H9 (cell line): ENCODE results near the gene MRPL39. TPM values are rescaled to one million over a fixed set of nuclear protein-coding genes. Genes with fewer than 3 reads are reported as not detected.
A peak's percentile ranks its signal among the peaks of the same experiment; 100 is the strongest.

Experiments
- DNase-seq: peaks from one replicate; pipeline ENCODE4 v3.0.0-alpha.2; 2017
- H2AFZ ChIP-seq: one replicate; pipeline ENCODE4 v1.6.1; 2013; ENCODE audit warnings: mild to moderate bottlenecking, low read length, control low read depth, moderate library complexity
- H2AK5ac ChIP-seq: 2 replicates; pipeline ENCODE4 v1.6.1; 2013; ENCODE audit warnings: low read length, control low read depth, mixed read lengths; ENCODE audit not compliant: insufficient read length
- H2BK120ac ChIP-seq: one replicate; pipeline ENCODE4 v1.6.1; 2013; ENCODE audit warnings: low read depth, mild to moderate bottlenecking, low read length, control low read depth, inconsistent platforms; ENCODE audit not compliant: poor library complexity, severe bottlenecking
- H2BK12ac ChIP-seq: 2 replicates; pipeline ENCODE4 v1.6.1; 2013; ENCODE audit warnings: low read length, control low read depth, mixed read lengths, low read depth; ENCODE audit not compliant: insufficient read length
- H2BK15ac ChIP-seq: 2 replicates; pipeline ENCODE4 v1.6.1; 2013; ENCODE audit warnings: low read depth, low read length, control low read depth
- H2BK20ac ChIP-seq: one replicate; pipeline ENCODE4 v1.6.1; 2013; ENCODE audit warnings: low read depth, mild to moderate bottlenecking, low read length, control low read depth, inconsistent platforms; ENCODE audit not compliant: poor library complexity, severe bottlenecking
- H2BK5ac ChIP-seq: 2 replicates; pipeline ENCODE4 v1.6.1; 2013; ENCODE audit warnings: low read length, control low read depth, mixed read lengths; ENCODE audit not compliant: insufficient read length
- H3K14ac ChIP-seq: 2 replicates; pipeline ENCODE4 v1.6.1; 2013; ENCODE audit warnings: low read length, control low read depth; ENCODE audit not compliant: insufficient read depth
- H3K18ac ChIP-seq: 2 replicates; pipeline ENCODE4 v1.6.1; 2013; ENCODE audit warnings: low read depth, mild to moderate bottlenecking, mixed read lengths, low read length, control low read depth; ENCODE audit not compliant: insufficient read length
- H3K23ac ChIP-seq: 2 replicates; pipeline ENCODE4 v1.6.1; 2013; ENCODE audit warnings: low read length, control low read depth, mixed read lengths, low read depth; ENCODE audit not compliant: insufficient read length
- H3K23me2 ChIP-seq: 2 replicates; pipeline ENCODE4 v1.6.1; 2013; ENCODE audit warnings: low read depth, mild to moderate bottlenecking, mixed read lengths, low read length, control low read depth; ENCODE audit not compliant: insufficient read length, poor library complexity, severe bottlenecking
- H3K27ac ChIP-seq: 2 replicates; pipeline ENCODE4 v1.5.1; 2013; ENCODE audit warnings: low read length, control low read depth, mixed read lengths, low read depth; ENCODE audit not compliant: insufficient read length
- H3K27me3 ChIP-seq: 2 replicates; pipeline ENCODE4 v1.6.1; 2013; ENCODE audit warnings: low read length, control low read depth, inconsistent platforms; ENCODE audit not compliant: insufficient read depth
- H3K4ac ChIP-seq: 2 replicates; pipeline ENCODE4 v1.6.1; 2013; ENCODE audit warnings: low read depth, mild to moderate bottlenecking, control low read depth, inconsistent platforms, low read length, moderate library complexity
- H3K4me1 ChIP-seq: 2 replicates; pipeline ENCODE4 v1.6.1; 2013; ENCODE audit warnings: low read length, control low read depth, inconsistent platforms; ENCODE audit not compliant: insufficient read depth
- H3K4me2 ChIP-seq: 2 replicates; pipeline ENCODE4 v1.6.1; 2013; ENCODE audit warnings: low read length, control low read depth, mixed read lengths; ENCODE audit not compliant: insufficient read length, insufficient read depth
- H3K56ac ChIP-seq: 2 replicates; pipeline ENCODE4 v1.6.1; 2013; ENCODE audit warnings: low read depth, mild to moderate bottlenecking, mixed read lengths, low read length, control low read depth; ENCODE audit not compliant: insufficient read length
- H3K79me1 ChIP-seq: 2 replicates; pipeline ENCODE4 v1.6.1; 2013; ENCODE audit warnings: low read depth, mild to moderate bottlenecking, moderate library complexity, low read length, control low read depth, inconsistent platforms; ENCODE audit not compliant: insufficient read depth, poor library complexity, severe bottlenecking
- H3K79me2 ChIP-seq: 2 replicates; pipeline ENCODE4 v1.6.1; 2013; ENCODE audit warnings: low read length, control low read depth, inconsistent platforms; ENCODE audit not compliant: insufficient read depth
- H3K9ac ChIP-seq: 2 replicates; pipeline ENCODE4 v1.6.1; 2013; ENCODE audit warnings: low read length, control low read depth, mixed read lengths; ENCODE audit not compliant: insufficient read length; ENCODE audit errors: extremely low read depth
- H3K9me3 ChIP-seq: one replicate; pipeline ENCODE4 v1.6.1; 2013; ENCODE audit warnings: low read depth, low read length, inconsistent platforms; ENCODE audit not compliant: control insufficient read depth
- H3T11ph ChIP-seq: one replicate; pipeline ENCODE4 v1.6.1; 2013; ENCODE audit warnings: mild to moderate bottlenecking, low read length, control low read depth, inconsistent platforms
- H4K20me1 ChIP-seq: one replicate; pipeline ENCODE4 v1.6.1; 2013; ENCODE audit not compliant: control insufficient read depth, insufficient read length, insufficient read depth
- H4K5ac ChIP-seq: 2 replicates; pipeline ENCODE4 v1.6.1; 2013; ENCODE audit warnings: low read depth, mild to moderate bottlenecking, mixed read lengths, low read length, control low read depth; ENCODE audit not compliant: insufficient read length
- H4K8ac ChIP-seq: replicated peaks from 2 replicates; pipeline ENCODE4 v1.6.1; 2013; ENCODE audit warnings: low read length, control low read depth, mixed read lengths, low read depth; ENCODE audit not compliant: insufficient read length
- H4K91ac ChIP-seq: 2 replicates; pipeline ENCODE4 v1.6.1; 2013; ENCODE audit warnings: low read depth, mild to moderate bottlenecking, moderate library complexity, mixed read lengths, low read length, control low read depth; ENCODE audit not compliant: insufficient read length
- H3K27ac Mint-ChIP-seq, 3 experiments: 2 replicates in 2 of 3; 3 replicates in 1 of 3; pipeline ENCODE4 v1.8.0; 2020 to 2021; ENCODE audit warnings: mixed read lengths in 3 of 3, mild to moderate bottlenecking in 1 of 3, moderate library complexity in 1 of 3
- H3K27me3 Mint-ChIP-seq: 2 replicates; pipeline ENCODE4 v1.8.0; 2021; ENCODE audit warnings: low read depth, mild to moderate bottlenecking, moderate library complexity, mixed read lengths
- H3K36me3 Mint-ChIP-seq, 3 experiments: 2 replicates in 2 of 3; 3 replicates in 1 of 3; pipeline ENCODE4 v1.8.0; 2020 to 2021; ENCODE audit warnings: low read depth in 3 of 3, mixed read lengths in 3 of 3; ENCODE audit not compliant: insufficient read depth in 1 of 3
- H3K4me1 Mint-ChIP-seq, 2 experiments: 2 replicates each; pipeline ENCODE4 v1.8.0; 2020; ENCODE audit warnings: mixed read lengths in 2 of 2
- H3K4me3 Mint-ChIP-seq, 2 experiments: 2 replicates in 1 of 2; 3 replicates in 1 of 2; pipeline ENCODE4 v1.8.0; 2020 to 2021; ENCODE audit warnings: mild to moderate bottlenecking in 2 of 2, mixed read lengths in 2 of 2, moderate library complexity in 1 of 2
- H3K9me3 Mint-ChIP-seq, 2 experiments: 2 replicates in 1 of 2; 3 replicates in 1 of 2; pipeline ENCODE4 v1.8.0; 2020; ENCODE audit warnings: mild to moderate bottlenecking in 2 of 2, mixed read lengths in 2 of 2, moderate library complexity in 1 of 2
- WGBS: extraction: QIAGEN DNeasy Blood & Tissue Kit; methylation state at CpG from one replicate; pipeline ENCODE4 v1.1.7; 2013; ENCODE audit warnings: missing lambda C conversion rate, low lambda C conversion rate, mixed read lengths; ENCODE audit not compliant: insufficient read length; ENCODE audit errors: extremely low coverage; 5-methylcytosine and 5-hydroxymethylcytosine counted together
- total RNA-seq: library from RNA; stranded (reverse); gene quantifications from 2 replicates; pipeline ENCODE4 v1.2.1, GENCODE V29; 2021
- TF ChIP-seq, protein P1 (sequence below): fragments of 200-600 bp; sonication (generic); conservative IDR thresholded peaks from 3 replicates; pipeline ENCODE4 v1.8.0; 2021; ENCODE audit warnings: antibody characterized with exemption, mild to moderate bottlenecking

Gene MRPL39
- total RNA-seq, 1 experiment from 2014 or later = 58.8 TPM

DNA sequence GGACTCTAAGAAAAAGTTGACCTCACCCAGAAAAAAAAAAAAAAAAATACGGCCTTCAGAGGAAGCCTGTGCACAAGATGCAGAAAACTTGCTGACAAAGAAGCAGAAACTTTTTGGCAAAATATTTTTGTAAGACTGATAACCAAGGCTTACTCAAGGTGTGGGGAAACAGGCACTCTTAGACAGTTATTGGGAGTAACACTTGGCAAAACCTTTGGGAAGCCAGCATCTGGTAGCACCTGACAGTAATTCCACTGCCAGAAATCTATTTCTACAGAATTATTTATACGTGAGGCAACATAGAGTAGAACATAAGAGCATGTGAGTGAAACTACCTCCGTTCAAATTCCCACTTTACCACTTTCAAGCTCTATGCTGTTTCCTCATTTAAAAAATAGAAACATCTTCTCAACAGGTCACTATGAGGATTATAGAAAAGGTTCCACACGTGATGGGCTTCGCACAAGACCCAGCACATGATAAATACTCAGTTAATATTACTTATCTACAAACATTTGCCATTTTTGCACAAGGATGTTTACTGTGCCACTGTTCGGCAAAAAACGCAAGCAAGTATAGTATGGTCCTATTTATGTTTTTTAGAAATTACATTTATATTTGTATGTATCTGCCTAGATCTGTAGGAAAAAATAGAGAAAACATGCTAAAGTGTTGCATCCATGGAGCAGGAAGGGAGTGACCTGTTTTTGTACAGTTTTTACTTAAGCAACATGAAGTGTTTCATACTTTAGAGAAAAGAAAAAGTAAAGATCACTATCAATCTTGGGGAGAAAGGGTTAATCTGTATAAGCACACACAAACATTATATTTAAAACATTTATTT, 22.2 kb downstream of the MRPL39 start:
- no peak overlapping the region for H2AK5ac ChIP-seq
- 0 out of 7 replicates have a peak overlapping the region, but pooled peaks of 1 of the 3 experiments have one; percentile 8 for H3K27ac Mint-ChIP-seq
- H3K23ac ChIP-seq = no peak overlapping the region
- no peaks in the 10 kb centered on the region for H3K9me3 Mint-ChIP-seq
- no peak overlapping the region for H2BK12ac ChIP-seq
- DNase-seq = no peak
- no peak overlapping the region for H2BK120ac ChIP-seq
- H3K56ac ChIP-seq = no peak overlapping the region
- no peaks in the 10 kb centered on the region for H3K4me1 Mint-ChIP-seq
- H3K23me2 ChIP-seq = no peaks in the 10 kb centered on the region
- no peak overlapping the region for H3K27ac ChIP-seq
- no peaks in the 10 kb centered on the region for H4K20me1 ChIP-seq
- H3K36me3 Mint-ChIP-seq = peaks cover 6 to 38% (median 28%) of the 10 kb centered on the region in 3 experiments; a peak in 5 of 7 replicates
- H3K18ac ChIP-seq = no peak overlapping the region
- H2AFZ ChIP-seq = no peak overlapping the region
- no peaks in the 10 kb centered on the region for H3K9me3 ChIP-seq
- H3K79me2 ChIP-seq = no peaks in the 10 kb centered on the region
- no peaks in the 10 kb centered on the region for H3K27me3 Mint-ChIP-seq
- TF ChIP-seq, protein P1, sequence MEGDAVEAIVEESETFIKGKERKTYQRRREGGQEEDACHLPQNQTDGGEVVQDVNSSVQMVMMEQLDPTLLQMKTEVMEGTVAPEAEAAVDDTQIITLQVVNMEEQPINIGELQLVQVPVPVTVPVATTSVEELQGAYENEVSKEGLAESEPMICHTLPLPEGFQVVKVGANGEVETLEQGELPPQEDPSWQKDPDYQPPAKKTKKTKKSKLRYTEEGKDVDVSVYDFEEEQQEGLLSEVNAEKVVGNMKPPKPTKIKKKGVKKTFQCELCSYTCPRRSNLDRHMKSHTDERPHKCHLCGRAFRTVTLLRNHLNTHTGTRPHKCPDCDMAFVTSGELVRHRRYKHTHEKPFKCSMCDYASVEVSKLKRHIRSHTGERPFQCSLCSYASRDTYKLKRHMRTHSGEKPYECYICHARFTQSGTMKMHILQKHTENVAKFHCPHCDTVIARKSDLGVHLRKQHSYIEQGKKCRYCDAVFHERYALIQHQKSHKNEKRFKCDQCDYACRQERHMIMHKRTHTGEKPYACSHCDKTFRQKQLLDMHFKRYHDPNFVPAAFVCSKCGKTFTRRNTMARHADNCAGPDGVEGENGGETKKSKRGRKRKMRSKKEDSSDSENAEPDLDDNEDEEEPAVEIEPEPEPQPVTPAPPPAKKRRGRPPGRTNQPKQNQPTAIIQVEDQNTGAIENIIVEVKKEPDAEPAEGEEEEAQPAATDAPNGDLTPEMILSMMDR = no peak
- no peak overlapping the region for H4K8ac ChIP-seq
- no peaks in the 10 kb centered on the region for H3K27me3 ChIP-seq
- H3K4ac ChIP-seq = no peak overlapping the region
- no peak overlapping the region for H2BK5ac ChIP-seq
- no peak overlapping the region for H4K91ac ChIP-seq
- no peak overlapping the region for H3K4me3 Mint-ChIP-seq
- H4K5ac ChIP-seq = no peak overlapping the region
- H2BK20ac ChIP-seq = no peak overlapping the region
- H3K4me2 ChIP-seq = no peak overlapping the region
- no peaks in the 10 kb centered on the region for H3K79me1 ChIP-seq
- no peak overlapping the region for H3K14ac ChIP-seq
- H3K4me1 ChIP-seq = no peaks in the 10 kb centered on the region
- no peak overlapping the region for H3T11ph ChIP-seq
- no peak overlapping the region for H2BK15ac ChIP-seq
- no CpG with 5 or more reads among the region's 7 CpGs for WGBS
- no peak overlapping the region for H3K9ac ChIP-seq
